Activated naive CD4-positive, alpha-beta T cell treated with anti-CD3 and anti-CD28 coated beads, Interleukin-2, amount 50 U/mL, for 24 hours (primary cell): ENCODE measurements around the gene RABGAP1L.

Experiments used
- H3K27ac Mint-ChIP-seq: one replicate; pipeline ENCODE4 v1.8.0; 2021; ENCODE audit warnings: mild to moderate bottlenecking, mixed read lengths
- H3K27me3 Mint-ChIP-seq: one replicate; pipeline ENCODE4 v1.8.0; 2021; ENCODE audit warnings: mixed read lengths
- H3K36me3 Mint-ChIP-seq: one replicate; pipeline ENCODE4 v1.8.0; 2021; ENCODE audit warnings: mixed read lengths
- H3K4me1 Mint-ChIP-seq: one replicate; pipeline ENCODE4 v1.8.0; 2021; ENCODE audit warnings: mixed read lengths
- H3K4me3 Mint-ChIP-seq: one replicate; pipeline ENCODE4 v1.8.0; 2021; ENCODE audit warnings: mild to moderate bottlenecking, mixed read lengths
- H3K9me3 Mint-ChIP-seq: one replicate; pipeline ENCODE4 v1.8.0; 2021; ENCODE audit warnings: mixed read lengths

Gene RABGAP1L

DNA sequence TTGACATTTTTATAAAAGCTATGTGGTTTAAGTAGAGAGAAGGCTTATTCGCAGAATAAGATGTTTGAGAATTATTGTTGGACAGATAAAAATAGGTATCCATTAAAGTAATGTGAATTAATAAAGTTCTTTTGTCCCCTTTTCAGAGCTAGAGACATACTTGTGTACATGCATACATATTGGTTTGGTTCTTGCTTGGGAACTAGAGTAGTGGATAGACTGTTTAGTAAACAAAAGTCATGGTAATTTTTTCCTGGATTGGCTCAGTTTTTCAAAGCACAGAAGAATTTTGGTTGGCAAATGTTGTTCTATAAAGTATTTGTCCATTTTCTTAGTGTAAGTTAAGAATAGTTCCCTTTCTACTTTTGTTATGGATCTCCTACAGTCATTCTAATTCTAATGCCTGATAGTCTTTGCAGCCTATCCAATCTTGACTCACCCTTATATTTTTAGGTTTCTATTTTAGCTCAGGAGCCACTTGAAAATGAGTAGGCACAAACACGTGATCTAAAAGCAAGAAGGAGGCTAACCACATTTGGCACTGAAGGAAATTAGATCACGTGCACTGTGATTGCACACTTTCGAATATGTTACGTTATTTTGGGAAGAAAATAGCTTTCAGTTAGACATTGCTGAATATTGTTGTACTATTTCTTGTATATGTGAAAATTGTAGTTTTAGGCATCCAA lies 47.0 kb downstream of the RABGAP1L start:
- peaks cover 21% of the 10 kb centered on the region for H3K36me3 Mint-ChIP-seq
- H3K4me3 Mint-ChIP-seq = peak overlapping the region; percentile 42
- no peak overlapping the region for H3K27ac Mint-ChIP-seq
- peaks cover 51% of the 10 kb centered on the region for H3K4me1 Mint-ChIP-seq
- no peaks in the 10 kb centered on the region for H3K27me3 Mint-ChIP-seq
- peaks cover 6% of the 10 kb centered on the region for H3K9me3 Mint-ChIP-seq

DNA sequence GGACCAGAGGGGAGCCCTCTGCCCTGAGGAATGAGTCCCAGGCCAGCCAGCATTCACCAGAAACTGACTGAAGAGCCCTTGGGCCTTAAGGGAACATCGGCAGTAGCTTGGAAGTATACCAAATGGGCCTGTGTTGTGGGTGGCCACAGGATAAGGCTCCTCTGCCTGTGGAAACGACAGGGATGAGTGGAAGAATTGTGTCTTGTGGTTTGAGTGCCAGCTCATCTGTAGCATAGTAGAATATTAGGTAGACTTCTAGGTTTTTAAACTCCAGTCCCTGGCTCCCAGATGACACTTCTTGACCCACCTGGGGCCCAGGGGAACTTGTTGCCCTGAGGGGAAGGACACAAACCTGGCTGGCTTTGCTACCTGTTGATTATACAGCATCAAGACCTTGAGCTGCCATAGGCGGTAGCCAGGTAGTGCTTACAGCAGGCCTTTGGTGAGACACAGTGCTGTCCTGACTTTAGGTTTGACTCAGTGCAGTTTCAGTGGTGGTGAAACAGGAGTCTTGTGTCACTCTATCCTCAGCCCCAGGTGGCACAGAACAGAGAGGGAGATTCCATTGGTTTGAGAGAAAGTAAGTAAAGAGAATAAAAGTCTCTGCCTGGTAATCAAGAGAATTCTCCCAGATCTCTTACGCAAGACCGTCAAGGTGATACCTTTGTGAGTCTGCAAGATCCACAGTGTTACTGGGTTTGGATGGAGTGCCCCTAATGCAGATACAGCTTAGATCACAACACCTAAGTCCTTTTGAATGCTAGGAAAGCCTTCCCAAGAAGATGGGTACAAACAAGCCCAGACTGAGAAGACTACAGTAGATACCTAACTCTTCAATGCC lies 50.2 kb downstream of the RABGAP1L start:
- Mint-ChIP-seq H3K4me3 (no peak overlapping the region), H3K36me3 (peaks cover 15% of the 10 kb centered on the region), H3K9me3 (peaks cover 10% of the 10 kb centered on the region), H3K27ac (no peak overlapping the region), H3K4me1 (peaks cover 33% of the 10 kb centered on the region), H3K27me3 (no peaks in the 10 kb centered on the region)

DNA sequence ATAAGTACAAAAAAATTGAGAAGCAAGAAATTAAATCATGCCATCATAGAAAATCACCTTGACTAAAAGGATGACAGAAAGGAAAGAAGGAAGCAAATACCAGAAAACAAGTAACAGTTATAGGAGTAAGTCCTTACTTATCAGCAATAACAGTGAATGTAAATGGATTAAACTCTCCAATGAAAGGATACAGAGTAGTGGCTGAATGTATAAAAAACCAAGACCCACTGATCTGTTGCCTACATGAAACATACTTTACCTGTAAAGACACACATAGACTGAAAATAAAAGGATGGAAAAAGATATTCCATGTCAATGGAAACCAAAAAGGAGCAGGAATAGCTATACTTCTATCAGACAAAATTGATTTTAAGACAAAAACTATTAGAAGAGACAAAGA lies 52.2 kb downstream of the RABGAP1L start:
- H3K36me3 Mint-ChIP-seq = peaks cover 7% of the 10 kb centered on the region
- no peak overlapping the region for H3K27ac Mint-ChIP-seq

DNA sequence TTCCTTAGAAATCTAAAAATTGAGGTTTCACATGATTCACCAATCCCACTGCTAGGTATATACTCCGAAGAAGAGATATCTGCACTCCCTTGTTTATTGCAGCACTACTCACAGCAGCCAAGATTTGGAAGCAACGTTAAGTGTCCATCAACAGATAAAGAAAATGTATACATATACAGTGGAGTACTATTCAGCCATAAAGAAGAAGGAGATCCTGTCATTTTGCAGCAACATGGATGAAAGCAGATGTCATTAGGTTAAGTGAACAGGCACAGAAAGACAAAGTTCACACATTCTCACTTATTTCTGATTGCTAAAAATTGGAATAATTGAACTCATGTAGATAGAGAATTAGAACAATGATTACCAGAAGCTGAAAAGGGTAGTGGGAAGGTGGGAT lies 56.4 kb downstream of the RABGAP1L start:
- Mint-ChIP-seq H3K27ac (no peak overlapping the region), H3K4me3 (no peak overlapping the region), H3K27me3 (no peaks in the 10 kb centered on the region), H3K9me3 (peaks cover 6% of the 10 kb centered on the region), H3K36me3 (peaks cover under 1% of the 10 kb centered on the region), H3K4me1 (no peaks in the 10 kb centered on the region)

More for the DNA sequence above, 52.2 kb downstream of the RABGAP1L start:
- Mint-ChIP-seq H3K4me3 (no peak overlapping the region), H3K9me3 (peaks cover 9% of the 10 kb centered on the region), H3K27me3 (no peaks in the 10 kb centered on the region), H3K4me1 (peaks cover 14% of the 10 kb centered on the region)

DNA sequence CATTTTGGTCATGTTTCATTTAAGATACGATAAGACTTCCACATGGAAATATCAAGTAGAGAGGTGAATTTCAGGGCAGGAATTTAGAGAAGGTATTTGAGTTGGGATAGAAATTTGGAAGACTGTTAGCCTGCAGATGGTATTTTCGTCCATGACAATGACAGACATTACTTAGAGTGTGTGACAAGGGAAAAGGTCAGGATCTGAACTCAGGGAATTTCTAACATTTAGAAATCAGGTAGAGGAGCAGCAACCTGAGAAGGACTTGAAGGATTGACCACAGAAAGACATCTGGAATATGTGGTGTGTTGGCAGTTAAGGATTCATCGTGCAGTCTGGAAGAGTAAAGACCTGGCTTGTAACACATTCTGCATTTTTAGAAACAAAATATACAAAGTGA lies 57.9 kb downstream of the RABGAP1L start:
- H3K4me3 Mint-ChIP-seq = no peak overlapping the region
- no peaks in the 10 kb centered on the region for H3K4me1 Mint-ChIP-seq
- H3K27ac Mint-ChIP-seq = no peak overlapping the region
- H3K9me3 Mint-ChIP-seq = no peaks in the 10 kb centered on the region
- H3K27me3 Mint-ChIP-seq = no peaks in the 10 kb centered on the region
- H3K36me3 Mint-ChIP-seq = peaks cover 11% of the 10 kb centered on the region

DNA sequence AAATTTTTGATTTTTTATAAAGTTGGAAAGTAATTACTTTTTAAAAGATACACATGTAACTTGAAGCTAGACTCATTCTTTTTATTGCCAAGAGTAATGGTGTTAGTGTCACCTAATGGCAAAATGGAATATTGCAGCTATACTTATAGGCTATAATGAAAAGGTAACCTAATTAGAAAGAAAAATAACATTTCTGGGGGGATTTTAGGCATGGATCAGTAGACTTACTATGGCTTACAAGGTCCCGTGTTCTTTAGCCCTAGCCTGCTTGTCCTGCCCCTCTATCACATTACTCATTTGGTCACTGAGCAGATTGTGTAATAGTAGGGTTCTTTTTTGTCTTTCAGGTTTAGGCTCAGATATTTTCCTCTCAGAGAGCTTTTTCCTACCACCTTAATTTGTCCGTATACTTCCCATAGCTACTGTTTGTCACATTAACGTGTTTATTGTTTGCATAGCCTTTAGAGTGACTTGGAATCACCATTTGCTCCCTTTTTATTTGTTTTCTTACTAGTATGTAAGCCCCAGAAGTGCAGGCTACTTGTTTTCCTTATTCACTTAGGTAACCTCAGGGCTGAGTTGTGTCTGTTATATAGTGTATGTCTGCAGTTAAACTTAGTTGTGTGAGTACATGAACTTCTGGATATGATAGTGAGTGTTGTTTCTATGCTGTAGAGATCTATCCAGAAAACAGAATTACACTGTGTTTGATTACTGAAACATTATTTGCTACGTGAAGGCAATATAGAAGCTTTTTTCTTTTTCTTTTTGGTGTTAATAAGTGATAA lies 58.7 kb downstream of the RABGAP1L start:
- Mint-ChIP-seq H3K36me3 (peaks cover 14% of the 10 kb centered on the region), H3K4me3 (no peak overlapping the region), H3K9me3 (no peaks in the 10 kb centered on the region), H3K27ac (no peak overlapping the region), H3K4me1 (no peaks in the 10 kb centered on the region), H3K27me3 (no peaks in the 10 kb centered on the region)

DNA sequence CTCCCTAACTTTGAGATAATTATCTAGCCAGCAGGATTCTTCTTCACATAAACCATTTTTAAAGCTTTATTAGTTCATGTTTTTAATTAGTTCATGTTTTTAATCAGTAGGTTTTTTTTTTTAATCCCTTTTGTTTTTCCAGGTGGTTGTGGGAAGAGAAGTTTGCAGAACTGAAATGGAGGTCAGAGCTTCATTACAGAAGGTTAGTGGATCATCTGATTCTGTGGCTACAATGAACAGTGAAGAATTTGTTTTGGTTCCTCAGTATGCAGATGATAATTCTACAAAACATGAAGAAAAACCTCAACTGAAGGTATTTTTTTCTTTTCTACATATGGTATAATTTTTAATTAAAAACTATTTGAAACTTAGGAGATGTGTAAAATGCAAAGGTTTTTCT lies 59.7 kb downstream of the RABGAP1L start:
- no peak overlapping the region for H3K4me3 Mint-ChIP-seq
- no peaks in the 10 kb centered on the region for H3K9me3 Mint-ChIP-seq
- no peaks in the 10 kb centered on the region for H3K27me3 Mint-ChIP-seq
- H3K36me3 Mint-ChIP-seq = peaks cover 17% of the 10 kb centered on the region
- H3K27ac Mint-ChIP-seq = no peak overlapping the region
- no peaks in the 10 kb centered on the region for H3K4me1 Mint-ChIP-seq

DNA sequence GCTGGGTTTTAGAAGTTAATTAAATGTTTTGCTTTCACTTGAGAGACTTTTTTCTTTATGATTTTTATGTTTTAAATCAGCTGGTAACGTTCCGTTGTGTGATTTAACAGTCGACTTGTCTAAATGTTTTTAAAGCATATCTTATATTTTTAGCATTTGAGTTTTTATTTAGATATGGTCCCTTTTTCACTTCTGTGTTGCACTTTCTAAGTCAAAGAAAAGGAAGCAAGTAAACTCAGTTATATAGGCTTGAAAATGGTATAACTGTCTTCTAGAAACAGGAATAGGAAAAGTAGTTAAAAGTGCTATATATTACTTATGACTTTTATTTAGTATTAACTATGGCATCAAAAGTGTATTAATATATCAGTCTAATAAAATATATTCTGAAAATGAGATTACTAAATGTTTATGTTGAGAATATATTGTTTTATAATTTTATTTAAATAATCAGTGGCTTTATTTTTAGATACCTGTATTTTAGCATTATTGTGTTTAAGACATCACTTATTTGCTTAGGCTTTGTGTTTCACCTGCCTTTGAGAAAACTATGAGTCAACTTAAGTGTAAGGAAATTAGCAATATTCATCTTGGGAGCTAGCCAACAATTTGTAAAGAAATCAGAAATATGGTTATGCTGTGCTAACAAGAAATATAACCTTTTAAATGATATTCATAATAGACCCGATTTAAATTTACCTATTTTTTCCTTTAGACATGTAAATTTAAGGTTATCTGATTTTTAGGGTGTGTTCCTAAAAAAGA lies 60.5 kb downstream of the RABGAP1L start:
- no peak overlapping the region for H3K27ac Mint-ChIP-seq
- no peaks in the 10 kb centered on the region for H3K27me3 Mint-ChIP-seq
- H3K9me3 Mint-ChIP-seq = no peaks in the 10 kb centered on the region
- H3K4me1 Mint-ChIP-seq = no peaks in the 10 kb centered on the region
- H3K4me3 Mint-ChIP-seq = no peak overlapping the region
- peaks cover 20% of the 10 kb centered on the region for H3K36me3 Mint-ChIP-seq

DNA sequence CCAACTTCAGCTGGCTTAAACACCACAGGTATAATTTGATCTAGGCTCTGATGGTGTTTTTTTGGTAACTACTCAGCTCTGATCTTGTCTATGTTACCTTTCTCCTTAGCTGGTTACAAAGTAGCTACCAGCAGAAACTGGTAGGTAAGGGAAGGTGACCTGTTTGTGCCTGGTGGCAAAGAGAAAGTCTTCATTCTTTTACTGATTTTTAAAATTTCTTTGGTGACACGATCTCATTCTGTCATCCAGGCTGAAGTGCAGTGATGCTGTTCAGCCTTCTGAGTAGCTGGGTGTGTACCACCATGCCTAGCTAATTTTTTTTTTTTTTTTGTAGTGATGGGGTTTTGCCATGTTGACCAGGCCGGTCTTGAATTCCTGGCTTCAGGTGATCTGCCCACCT lies 62.4 kb downstream of the RABGAP1L start:
- Mint-ChIP-seq H3K9me3 (no peaks in the 10 kb centered on the region), H3K36me3 (peaks cover 30% of the 10 kb centered on the region), H3K4me3 (no peak overlapping the region), H3K4me1 (peaks cover 3% of the 10 kb centered on the region), H3K27me3 (no peaks in the 10 kb centered on the region), H3K27ac (no peak overlapping the region)

DNA sequence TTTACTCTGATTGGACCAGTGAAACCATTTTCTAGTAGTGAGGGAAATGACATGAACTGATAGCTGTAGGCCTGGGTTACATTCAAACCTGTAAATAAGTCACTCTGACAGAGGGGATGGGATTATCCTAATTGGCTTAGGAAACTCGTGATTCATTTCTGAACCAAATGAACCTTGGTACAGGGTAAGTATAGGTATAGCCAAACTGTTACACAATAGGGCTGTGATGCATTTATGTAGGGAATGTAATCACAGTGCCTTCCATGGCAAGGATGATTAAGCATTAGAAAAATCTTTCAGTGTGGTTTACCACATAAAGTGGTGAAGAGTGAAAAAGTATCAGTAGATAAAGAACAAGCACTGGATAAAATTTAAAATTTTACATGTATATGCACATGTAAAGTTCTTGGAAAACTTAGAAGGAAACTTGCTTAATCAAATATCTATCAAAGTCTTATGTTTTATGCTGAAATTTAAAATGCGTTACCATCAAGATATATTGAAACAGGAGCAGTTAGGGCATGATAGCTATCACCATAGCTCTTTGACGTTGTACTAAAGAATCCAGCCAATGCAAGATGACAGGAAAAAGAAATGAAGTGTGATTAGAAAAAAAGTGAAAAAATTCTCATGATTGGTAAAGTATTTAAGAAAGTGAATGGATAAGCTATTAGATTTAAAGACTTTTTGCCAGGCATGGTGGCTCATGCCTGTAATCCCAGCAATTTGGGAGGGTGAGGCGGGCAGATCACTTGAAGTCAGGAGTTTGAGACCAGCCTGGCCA lies 63.0 kb downstream of the RABGAP1L start:
- peaks cover 31% of the 10 kb centered on the region for H3K36me3 Mint-ChIP-seq
- no peak overlapping the region for H3K27ac Mint-ChIP-seq

DNA sequence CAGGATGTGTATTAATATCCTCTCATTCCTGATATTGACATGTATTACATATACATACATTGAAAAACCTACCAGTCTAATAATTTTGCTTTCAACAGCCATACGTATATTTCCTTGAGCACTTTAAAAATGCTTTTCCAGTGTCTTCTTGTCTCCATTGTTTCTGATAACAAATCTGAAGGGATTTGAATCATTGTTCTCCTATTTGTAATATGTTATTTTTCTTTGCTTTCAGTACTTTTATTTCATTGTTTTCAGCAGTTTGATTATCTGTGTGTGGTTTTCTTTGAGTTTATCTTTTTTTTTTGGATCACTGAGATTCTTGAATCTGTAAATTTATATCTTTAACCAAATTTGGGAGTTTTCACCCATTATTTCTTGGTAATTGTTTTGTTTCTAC lies 65.3 kb downstream of the RABGAP1L start:
- Mint-ChIP-seq H3K36me3 (peaks cover 45% of the 10 kb centered on the region), H3K27me3 (no peaks in the 10 kb centered on the region), H3K4me1 (peaks cover 7% of the 10 kb centered on the region), H3K27ac (no peak overlapping the region), H3K9me3 (no peaks in the 10 kb centered on the region), H3K4me3 (no peak overlapping the region)

More for the DNA sequence above, 63.0 kb downstream of the RABGAP1L start:
- H3K9me3 Mint-ChIP-seq = no peaks in the 10 kb centered on the region
- H3K27me3 Mint-ChIP-seq = no peaks in the 10 kb centered on the region
- no peak overlapping the region for H3K4me3 Mint-ChIP-seq
- peaks cover 5% of the 10 kb centered on the region for H3K4me1 Mint-ChIP-seq

DNA sequence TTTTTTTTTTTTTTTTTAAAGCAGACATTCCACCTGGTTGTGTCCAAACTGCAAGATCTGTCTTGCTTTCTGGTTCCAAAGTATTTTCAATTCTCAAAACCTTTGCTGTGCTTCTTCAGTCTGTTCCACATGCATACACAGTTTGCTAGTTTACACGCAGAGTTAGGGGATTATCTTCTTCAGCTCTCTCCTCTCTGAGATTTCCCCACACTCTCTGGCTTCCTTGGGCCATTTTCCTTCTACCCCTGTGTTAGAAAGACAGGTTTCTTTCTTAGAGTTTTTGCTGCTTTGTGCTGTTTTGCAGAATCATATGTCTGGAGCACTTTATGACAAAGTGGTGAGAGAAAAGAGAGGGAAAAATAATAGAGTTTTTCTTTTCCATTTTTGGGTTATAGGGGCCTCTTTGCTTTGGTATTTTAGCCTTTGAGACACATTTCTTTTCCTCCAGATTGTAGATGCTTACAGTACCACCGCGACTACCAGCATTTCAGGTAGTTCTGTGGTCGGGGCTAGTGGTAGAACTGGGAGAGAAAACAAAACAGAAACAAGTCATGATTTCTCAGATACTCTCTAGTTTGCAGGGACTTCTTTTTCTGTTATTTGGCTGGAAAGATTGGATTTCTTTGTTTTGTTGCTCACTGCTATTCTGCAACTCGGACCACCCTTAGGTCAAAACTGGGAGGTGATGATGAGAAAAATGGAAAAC lies 66.3 kb downstream of the RABGAP1L start:
- H3K4me1 Mint-ChIP-seq = peaks cover 7% of the 10 kb centered on the region
- H3K27ac Mint-ChIP-seq = no peak overlapping the region
- H3K4me3 Mint-ChIP-seq = no peak overlapping the region
- no peaks in the 10 kb centered on the region for H3K27me3 Mint-ChIP-seq
- H3K36me3 Mint-ChIP-seq = peaks cover 45% of the 10 kb centered on the region
- no peaks in the 10 kb centered on the region for H3K9me3 Mint-ChIP-seq

DNA sequence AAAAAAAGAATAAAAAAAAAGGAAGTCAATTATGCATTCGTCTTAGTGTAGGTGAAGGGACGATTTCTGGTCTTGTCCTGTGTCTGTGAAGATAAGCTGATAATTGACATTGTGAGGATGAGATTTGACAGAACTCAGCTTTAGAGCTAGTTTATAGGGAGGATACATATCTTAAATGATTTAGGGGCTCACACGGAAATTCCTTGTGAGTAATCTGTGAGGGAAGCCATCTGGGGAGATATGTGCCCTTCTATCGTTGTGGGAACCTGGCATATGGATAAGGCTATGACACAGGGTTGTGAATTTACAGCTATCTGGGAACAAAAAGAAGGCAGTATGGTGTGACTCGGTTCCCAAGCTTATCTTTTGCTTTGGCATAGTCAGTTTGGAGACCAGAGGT lies 71.1 kb downstream of the RABGAP1L start:
- Mint-ChIP-seq H3K4me3 (no peak overlapping the region), H3K36me3 (peaks cover 37% of the 10 kb centered on the region)

DNA sequence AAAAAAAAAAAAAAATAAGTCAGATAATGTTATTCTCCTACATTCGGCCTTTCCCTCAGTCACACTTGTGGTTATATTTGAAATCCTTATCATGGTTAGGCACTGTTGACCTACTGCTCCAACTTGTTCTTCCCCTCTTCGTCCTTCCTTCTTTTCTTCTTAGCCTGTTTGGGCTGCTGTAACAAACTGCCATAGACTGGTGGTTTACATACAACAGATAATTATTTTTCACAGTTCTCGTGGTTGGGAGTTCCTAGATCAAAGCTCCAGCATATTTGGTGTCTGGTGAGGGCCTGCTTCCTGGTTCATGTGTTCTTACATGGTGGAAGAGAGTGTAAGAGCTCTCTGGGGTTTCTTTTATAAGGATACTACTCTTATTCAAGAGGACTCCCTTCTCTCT lies 73.4 kb downstream of the RABGAP1L start:
- Mint-ChIP-seq H3K27ac (no peak overlapping the region), H3K4me3 (no peak overlapping the region), H3K4me1 (no peaks in the 10 kb centered on the region), H3K9me3 (no peaks in the 10 kb centered on the region), H3K27me3 (no peaks in the 10 kb centered on the region), H3K36me3 (peaks cover 25% of the 10 kb centered on the region)

More for the DNA sequence above, 71.1 kb downstream of the RABGAP1L start:
- H3K9me3 Mint-ChIP-seq = no peaks in the 10 kb centered on the region
- peaks cover 7% of the 10 kb centered on the region for H3K4me1 Mint-ChIP-seq
- H3K27me3 Mint-ChIP-seq = no peaks in the 10 kb centered on the region
- no peak overlapping the region for H3K27ac Mint-ChIP-seq
